OCI-LY3 (cell line): ENCODE data around the gene CA10.

ENCODE experiments used
- CTCF ChIP-seq: fragments of 200-600, 300-600 bp; sonication (generic); IDR thresholded peaks from 2 replicates; pipeline ENCODE4 v1.5.1; 2014; ENCODE audit warnings: antibody characterized with exemption, low read length, low read depth
- EZH2phosphoT487 ChIP-seq: fragments of 200-600 bp; shearing (Covaris generic); IDR thresholded peaks from 2 replicates; pipeline ENCODE4 v1.6.1; 2018; ENCODE audit warnings: antibody characterized with exemption, mixed run types, low read depth

- no peak for TF ChIP-seq CTCF
- no peak for TF ChIP-seq EZH2phosphoT487
Measured at GRCh38 chr17:51817955-51818354, 340.6 kb downstream of the CA10 start.
